Activated T-cell treated with anti-CD3 and anti-CD28 coated beads, Interleukin-2, amount 50 U/mL, for 4 hours (primary cell): ENCODE data around the gene HEY2. TPM values are rescaled to one million over a fixed set of nuclear protein-coding genes. Genes with fewer than 3 reads are reported as not detected.

Experiments used
- ATAC-seq, 2 donors: fragments of 200-7000 bp; cut with Tn5 transposase; one replicate each; pipeline ENCODE4 v1.10.0; 2021
- DNase-seq: peaks from one replicate; pipeline ENCODE4 v3.0.0-alpha.2; 2020
- H3K27me3 Mint-ChIP-seq: one replicate; pipeline ENCODE4 v1.8.0; 2021; ENCODE audit warnings: low read depth, mixed read lengths
- H3K36me3 Mint-ChIP-seq: one replicate; pipeline ENCODE4 v1.8.0; 2022; ENCODE audit warnings: mixed read lengths; ENCODE audit not compliant: insufficient read depth
- H3K4me1 Mint-ChIP-seq: one replicate; pipeline ENCODE4 v1.8.0; 2021; ENCODE audit warnings: low read depth, mixed read lengths
- H3K4me3 Mint-ChIP-seq: one replicate; pipeline ENCODE4 v1.8.0; 2021; ENCODE audit warnings: mild to moderate bottlenecking, moderate library complexity, mixed read lengths
- H3K9me3 Mint-ChIP-seq: one replicate; pipeline ENCODE4 v1.8.0; 2021; ENCODE audit warnings: mixed read lengths
- total RNA-seq, 3 donors: library from RNA; stranded (reverse); gene quantifications; one replicate each; pipeline ENCODE4 v1.2.1, GENCODE V29; 2021

The HEY2 gene
- total RNA-seq, 3 donors from 2014 or later, result 0.10 TPM; not detected in 2

DNA sequence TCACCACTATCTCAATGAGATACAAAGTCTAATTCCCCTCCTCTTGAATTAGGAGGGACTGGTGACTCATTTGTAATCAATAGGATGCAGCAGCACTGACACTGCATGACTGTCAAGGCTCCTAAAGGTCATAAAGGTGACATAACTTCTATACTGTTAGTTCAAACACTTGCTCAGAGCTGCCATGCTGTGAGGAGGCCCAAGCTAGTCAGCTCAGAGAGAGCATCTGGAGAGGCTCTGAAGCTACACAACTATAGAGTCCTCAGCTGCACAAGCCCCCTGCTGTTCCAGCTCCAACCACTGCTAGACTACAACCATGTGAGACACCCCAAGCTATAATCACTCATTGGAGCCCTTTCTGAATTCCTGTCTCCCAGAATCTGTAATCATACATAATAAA, 17.0 kb upstream of the HEY2 start:
- H3K9me3 Mint-ChIP-seq, result no peaks in the 10 kb centered on the region
- H3K27me3 Mint-ChIP-seq, result peaks cover 31% of the 10 kb centered on the region
- ATAC-seq, result no peak
- no peaks in the 10 kb centered on the region for H3K4me1 Mint-ChIP-seq
- no peak overlapping the region for H3K4me3 Mint-ChIP-seq
- no peaks in the 10 kb centered on the region for H3K36me3 Mint-ChIP-seq
- no peak for DNase-seq

DNA sequence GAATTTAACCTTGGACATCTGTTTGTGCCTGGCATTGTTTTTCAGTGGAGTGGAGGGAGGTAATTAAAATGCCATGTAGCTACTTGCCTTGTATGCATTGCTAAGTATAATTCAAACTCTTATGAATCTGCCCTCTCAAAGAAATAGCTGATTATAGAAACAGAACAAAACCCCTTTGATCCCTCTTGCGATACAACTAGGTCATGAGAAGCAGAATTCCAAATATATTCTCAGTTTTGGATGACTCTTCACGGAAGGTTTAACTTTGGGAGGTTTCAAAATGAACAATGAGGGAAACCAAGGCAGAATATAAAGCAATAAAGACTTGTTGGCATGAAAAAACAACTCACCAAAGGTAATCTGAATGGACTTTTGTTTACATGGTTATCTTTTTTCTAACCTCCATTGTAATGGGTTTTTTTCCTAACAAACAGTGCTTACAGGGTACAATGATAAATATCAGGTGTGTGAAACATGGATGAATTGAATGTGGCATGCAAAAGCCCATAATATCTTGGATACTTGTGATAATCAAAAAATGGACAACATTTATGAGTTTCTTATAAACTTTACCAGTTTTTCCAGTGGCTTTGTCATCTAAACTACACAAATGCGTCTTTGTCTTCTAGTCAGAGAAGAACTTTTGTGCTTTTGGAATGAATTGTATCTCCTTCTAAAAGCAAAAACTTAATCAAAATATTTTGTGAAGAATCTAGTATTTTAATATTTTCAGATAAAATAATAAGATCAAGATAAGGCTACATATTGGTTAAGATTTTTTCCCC, 15.7 kb upstream of the HEY2 start:
- ATAC-seq, result no peak
- no peaks in the 10 kb centered on the region for H3K36me3 Mint-ChIP-seq
- no peaks in the 10 kb centered on the region for H3K4me1 Mint-ChIP-seq
- H3K4me3 Mint-ChIP-seq, result no peak overlapping the region
- peaks cover 36% of the 10 kb centered on the region for H3K27me3 Mint-ChIP-seq
- H3K9me3 Mint-ChIP-seq, result no peaks in the 10 kb centered on the region
- no peak for DNase-seq

- Mint-ChIP-seq H3K4me3 (no peak overlapping the region), H3K9me3 (no peaks in the 10 kb centered on the region), H3K27me3 (peaks cover 31% of the 10 kb centered on the region), H3K4me1 (no peaks in the 10 kb centered on the region), H3K36me3 (no peaks in the 10 kb centered on the region)
- DNase-seq (no peak), ATAC-seq (no peak)
Observed at GRCh38 chr6:125738276-125738675, 11.2 kb upstream of the HEY2 start.

- H3K9me3 Mint-ChIP-seq, result no peaks in the 10 kb centered on the region
- no peaks in the 10 kb centered on the region for H3K4me1 Mint-ChIP-seq
- no peak for DNase-seq
- H3K27me3 Mint-ChIP-seq, result peaks cover 34% of the 10 kb centered on the region
- H3K36me3 Mint-ChIP-seq, result no peaks in the 10 kb centered on the region
- no peak overlapping the region for H3K4me3 Mint-ChIP-seq
- no peak for ATAC-seq
Observed at GRCh38 chr6:125739364-125739763, 10.1 kb upstream of the HEY2 start.

DNA sequence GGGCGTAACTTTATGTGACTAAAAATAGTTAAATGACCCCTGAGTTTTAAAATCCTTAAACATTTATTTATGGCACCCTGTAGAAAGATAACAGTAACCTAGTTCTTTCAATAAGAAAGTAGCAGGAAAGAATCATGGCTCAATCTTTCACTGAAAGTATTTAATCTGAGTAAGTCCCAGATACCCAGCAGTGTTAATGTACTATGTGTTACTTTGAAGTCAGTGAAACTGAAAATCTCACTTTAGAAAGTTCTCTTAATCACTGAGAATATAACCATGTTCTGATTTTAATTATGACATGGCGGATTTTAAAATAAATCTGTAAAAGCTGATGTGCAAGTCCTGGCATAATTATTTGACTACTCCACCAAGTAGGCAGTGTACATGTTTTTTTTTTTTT, 8.1 kb upstream of the HEY2 start:
- no peaks in the 10 kb centered on the region for H3K9me3 Mint-ChIP-seq
- ATAC-seq (peak in 1 of 2 donors; percentile 50), DNase-seq (no peak)

GRCh38 chr6:125742024-125742423, 7.4 kb upstream of the HEY2 start:
- ATAC-seq (no peak), DNase-seq (no peak)
- no peaks in the 10 kb centered on the region for H3K36me3 Mint-ChIP-seq
- H3K4me3 Mint-ChIP-seq, result no peak overlapping the region
- peaks cover 41% of the 10 kb centered on the region for H3K27me3 Mint-ChIP-seq
- no peaks in the 10 kb centered on the region for H3K9me3 Mint-ChIP-seq
- peaks cover 10% of the 10 kb centered on the region for H3K4me1 Mint-ChIP-seq

More for the DNA sequence above, 8.1 kb upstream of the HEY2 start:
- Mint-ChIP-seq H3K4me3 (no peak overlapping the region), H3K36me3 (no peaks in the 10 kb centered on the region), H3K27me3 (peaks cover 36% of the 10 kb centered on the region), H3K4me1 (peaks cover 3% of the 10 kb centered on the region)

DNA sequence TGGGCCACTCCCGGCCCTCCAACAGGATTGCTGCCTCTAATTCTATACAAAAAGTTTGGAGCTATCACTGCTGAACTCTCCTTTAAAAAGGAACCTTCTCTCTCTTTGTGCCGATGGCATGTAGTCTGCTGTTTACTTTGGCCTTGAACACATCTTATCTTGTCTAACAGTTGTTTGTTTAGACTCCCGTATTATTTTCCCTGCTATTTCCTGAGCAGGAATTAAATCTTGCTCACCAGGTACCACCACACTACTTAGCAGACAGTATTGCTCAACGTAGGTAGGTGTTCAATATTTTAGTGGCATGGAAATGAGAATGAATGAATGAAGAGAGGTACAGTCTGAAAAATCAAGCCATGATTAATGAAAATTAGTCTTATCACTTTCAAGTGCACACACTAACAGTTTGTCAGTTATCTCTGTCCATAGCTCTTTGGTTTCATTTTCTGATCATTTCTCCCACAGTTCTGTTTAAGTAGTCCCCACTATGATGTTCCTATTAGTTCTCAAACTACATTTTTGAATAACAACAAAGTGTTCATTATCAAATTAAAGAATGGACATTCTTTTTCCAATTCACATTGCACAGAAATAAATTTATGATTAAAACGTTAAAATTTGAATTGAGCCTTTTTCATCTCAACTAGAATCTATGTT, 6.8 kb upstream of the HEY2 start:
- H3K36me3 Mint-ChIP-seq, result no peaks in the 10 kb centered on the region
- H3K4me3 Mint-ChIP-seq, result no peak overlapping the region
- peaks cover 14% of the 10 kb centered on the region for H3K4me1 Mint-ChIP-seq
- H3K9me3 Mint-ChIP-seq, result no peaks in the 10 kb centered on the region
- peaks cover 39% of the 10 kb centered on the region for H3K27me3 Mint-ChIP-seq
- no peak for DNase-seq
- no peak for ATAC-seq

GRCh38 chr6:125743604-125744003, 5.8 kb upstream of the HEY2 start:
- Mint-ChIP-seq H3K36me3 (no peaks in the 10 kb centered on the region), H3K4me3 (no peak overlapping the region), H3K4me1 (peaks cover 18% of the 10 kb centered on the region), H3K27me3 (peaks cover 40% of the 10 kb centered on the region), H3K9me3 (no peaks in the 10 kb centered on the region)
- ATAC-seq (no peak), DNase-seq (no peak)

- H3K27me3 Mint-ChIP-seq, result peaks cover 46% of the 10 kb centered on the region
- no peaks in the 10 kb centered on the region for H3K9me3 Mint-ChIP-seq
- H3K4me3 Mint-ChIP-seq, result peak overlapping the region; percentile 82
Observed at GRCh38 chr6:125745281-125746018, 4.0 kb upstream of the HEY2 start.

DNA sequence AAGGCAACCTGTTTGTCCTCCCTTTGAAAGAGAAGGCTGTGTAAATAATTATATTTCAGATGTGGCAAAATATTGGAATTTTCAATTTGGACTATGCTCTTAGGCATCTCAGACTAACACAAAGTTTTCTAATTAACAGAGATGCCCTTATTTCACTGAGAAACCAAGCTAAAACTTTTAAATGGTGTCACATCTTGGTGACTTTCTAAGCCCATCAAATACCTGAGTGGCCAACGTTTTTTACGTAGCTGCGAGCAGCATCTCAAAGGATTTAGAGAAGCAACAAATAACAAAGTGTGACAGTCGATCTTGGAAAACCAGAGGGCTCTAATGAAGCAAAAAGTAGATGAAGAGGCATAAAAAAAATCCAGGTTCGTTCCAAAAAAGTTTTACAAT, 3.4 kb upstream of the HEY2 start:
- no peak for ATAC-seq
- Mint-ChIP-seq H3K4me3 (peak overlapping the region; percentile 82), H3K27me3 (peaks cover 49% of the 10 kb centered on the region), H3K4me1 (peaks cover 33% of the 10 kb centered on the region), H3K36me3 (no peaks in the 10 kb centered on the region), H3K9me3 (no peaks in the 10 kb centered on the region)
- no peak for DNase-seq

More at GRCh38 chr6:125745281-125746018, 4.0 kb upstream of the HEY2 start:
- DNase-seq (no peak), ATAC-seq (no peak)
- Mint-ChIP-seq H3K4me1 (peaks cover 29% of the 10 kb centered on the region), H3K36me3 (no peaks in the 10 kb centered on the region)

- ATAC-seq (peak; percentile 64 to 65), DNase-seq (peak; percentile 65)
- Mint-ChIP-seq H3K9me3 (no peaks in the 10 kb centered on the region), H3K4me1 (peaks cover 36% of the 10 kb centered on the region), H3K4me3 (peak overlapping the region; percentile 82), H3K36me3 (no peaks in the 10 kb centered on the region), H3K27me3 (peaks cover 57% of the 10 kb centered on the region)
Observed at GRCh38 chr6:125746731-125747588, 2.5 kb upstream of the HEY2 start.

- Mint-ChIP-seq H3K9me3 (no peaks in the 10 kb centered on the region), H3K4me1 (peaks cover 36% of the 10 kb centered on the region), H3K27me3 (peaks cover 63% of the 10 kb centered on the region), H3K36me3 (no peaks in the 10 kb centered on the region), H3K4me3 (peak overlapping the region; percentile 82)
- peak in 1 of 2 donors; percentile 6 for ATAC-seq
- DNase-seq, result peak; percentile 18
Observed at GRCh38 chr6:125747589-125748405, 1.6 kb upstream of the HEY2 start.
